Neural progenitor cell (in vitro differentiated cells): ENCODE measurements around the gene RPTOR.

Experiments
- EZH2phosphoT487 ChIP-seq: fragments of 200-600 bp; sonication (generic); IDR thresholded peaks from 2 replicates; pipeline ENCODE4 v1.6.1; 2017; ENCODE audit warnings: antibody characterized with exemption
- TF ChIP-seq, protein P1 (sequence below): fragments of 200-600 bp; sonication (generic); IDR thresholded peaks from 2 replicates; pipeline ENCODE4 v1.5.1; 2017; ENCODE audit warnings: antibody characterized with exemption, mild to moderate bottlenecking

DNA sequence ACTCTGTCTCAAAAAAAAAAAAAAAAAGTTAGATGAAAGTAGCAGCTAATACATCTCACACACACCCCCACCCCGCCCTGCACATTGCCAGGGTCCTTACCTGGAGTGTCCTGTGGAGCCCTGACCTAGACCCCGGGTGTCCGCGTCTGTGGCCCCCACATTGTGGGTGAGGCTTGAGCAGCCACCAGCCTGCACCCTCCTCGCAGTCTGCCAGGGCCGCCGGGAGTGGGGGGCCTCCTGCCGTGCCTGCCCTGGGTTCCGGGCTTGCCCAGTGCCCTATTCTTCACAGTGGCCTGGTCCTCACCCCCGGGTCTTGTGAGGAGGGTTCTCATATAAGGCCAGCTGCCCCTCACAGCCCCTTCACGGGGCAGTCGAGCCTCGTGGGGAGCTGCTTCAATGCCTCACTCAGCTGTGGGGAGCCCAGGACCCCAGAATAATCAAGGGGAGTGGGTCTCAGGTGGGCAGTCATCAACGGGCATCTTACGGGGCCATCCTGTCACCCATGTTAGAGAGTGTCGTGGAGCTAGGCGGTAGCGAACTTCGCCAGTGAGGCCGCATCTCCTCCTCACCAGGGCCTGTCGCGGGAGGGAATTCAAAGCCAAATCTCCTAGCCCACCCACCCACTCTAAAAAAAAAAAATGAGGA lies 361.1 kb downstream of the RPTOR start:
- TF ChIP-seq, protein P1, sequence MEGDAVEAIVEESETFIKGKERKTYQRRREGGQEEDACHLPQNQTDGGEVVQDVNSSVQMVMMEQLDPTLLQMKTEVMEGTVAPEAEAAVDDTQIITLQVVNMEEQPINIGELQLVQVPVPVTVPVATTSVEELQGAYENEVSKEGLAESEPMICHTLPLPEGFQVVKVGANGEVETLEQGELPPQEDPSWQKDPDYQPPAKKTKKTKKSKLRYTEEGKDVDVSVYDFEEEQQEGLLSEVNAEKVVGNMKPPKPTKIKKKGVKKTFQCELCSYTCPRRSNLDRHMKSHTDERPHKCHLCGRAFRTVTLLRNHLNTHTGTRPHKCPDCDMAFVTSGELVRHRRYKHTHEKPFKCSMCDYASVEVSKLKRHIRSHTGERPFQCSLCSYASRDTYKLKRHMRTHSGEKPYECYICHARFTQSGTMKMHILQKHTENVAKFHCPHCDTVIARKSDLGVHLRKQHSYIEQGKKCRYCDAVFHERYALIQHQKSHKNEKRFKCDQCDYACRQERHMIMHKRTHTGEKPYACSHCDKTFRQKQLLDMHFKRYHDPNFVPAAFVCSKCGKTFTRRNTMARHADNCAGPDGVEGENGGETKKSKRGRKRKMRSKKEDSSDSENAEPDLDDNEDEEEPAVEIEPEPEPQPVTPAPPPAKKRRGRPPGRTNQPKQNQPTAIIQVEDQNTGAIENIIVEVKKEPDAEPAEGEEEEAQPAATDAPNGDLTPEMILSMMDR = no peak
- no peak for TF ChIP-seq EZH2phosphoT487
